ENCODE measurements around the gene UCK2.

- no peak for TF ChIP-seq CTCF (IDR thresholded peaks at IDR 0.05)
- TF ChIP-seq POLR2A (IDR thresholded peaks at IDR 0.05), result no peak
Observed at GRCh38 chr1:165793951-165794350, 33.5 kb upstream of the UCK2 start.
